Measurements from ENCODE around the gene TM9SF2. TPM values are rescaled to one million over a fixed set of nuclear protein-coding genes. Genes with fewer than 3 reads are reported as not detected.
A peak's percentile ranks its signal among the peaks of the same experiment; 100 is the strongest.

The TM9SF2 gene
- total RNA-seq, 1 experiment from 2014 or later, result 84.6 TPM

DNA sequence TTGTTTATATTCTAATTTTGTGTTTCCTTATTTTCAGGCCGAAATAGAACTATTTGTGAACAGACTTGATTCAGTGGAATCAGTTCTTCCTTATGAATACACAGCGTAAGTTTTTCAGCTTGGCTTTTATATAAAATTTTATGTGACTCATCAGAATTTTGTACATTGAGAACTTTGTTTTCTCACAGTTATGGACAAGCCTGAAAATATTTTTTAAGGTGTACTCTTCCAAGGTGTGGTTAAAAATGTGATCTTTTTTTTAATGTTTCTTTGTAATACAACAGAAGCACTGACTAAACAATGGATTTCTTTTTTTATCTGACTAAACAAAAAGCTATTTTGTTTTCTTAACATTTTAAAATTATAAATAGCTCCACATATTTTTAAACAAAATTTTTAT lies 16.3 kb downstream of the TM9SF2 start:
- Histone ChIP-seq H3K79me2 (ENCODE audit: low read length) (peaks cover 42% of the 10 kb centered on the region), H3K27me3 (ENCODE audit: low read length) (no peaks in the 10 kb centered on the region), H3K9ac (ENCODE audit: low read length) (peak overlapping the region; percentile 41), H3K4me2 (ENCODE audit: low read length) (peak overlapping the region; percentile 40), H3K36me3 (ENCODE audit: low read depth, low read length) (peaks cover 12% of the 10 kb centered on the region), H3K4me3 (ENCODE audit: low read length) (no peak overlapping the region), H3K9me3 (ENCODE audit: low read length) (no peaks in the 10 kb centered on the region), H4K20me1 (ENCODE audit: low read length) (no peaks in the 10 kb centered on the region), H3K4me1 (ENCODE audit: insufficient read depth, low read length) (peaks cover 10% of the 10 kb centered on the region; the same call in 1 of the 2 replicates), H2AFZ (ENCODE audit: low read length) (no peak overlapping the region), H3K9me2 (replicated peaks; ENCODE audit: low read length) (no peaks in the 10 kb centered on the region), H3F3A (ENCODE audit: low read length, unreplicated experiment) (no peaks in the 10 kb centered on the region), H3K27ac (ENCODE audit: low read length) (peak overlapping the region; percentile 81)
- BruUV-seq (replicated peaks), result no TSS peak
- ChIA-PET CTCF (interaction anchor here (0.7 kb wide), 1 partner anchor 12 kb away, joined by 5 read pairs; no protein-coding TSS in a partner anchor), POLR2A (ENCODE audit: unreplicated experiment) (interaction anchor here (0.7 to 1.3 kb wide), 2 partner anchors 15 to 50 kb away, joined by 3 to 7 read pairs; no protein-coding TSS in a partner anchor)
- ATAC-seq (peak; percentile 89), DNase-seq (peak; percentile 53)
- intact Hi-C loops (cut with micrococcal nuclease), result loop anchor here (2.0 to 10.0 kb wide), 3 partner anchors 17 to 323 kb away; partner anchors contain the start of gene TM9SF2
- TF ChIP-seq EZH2phosphoT487 (IDR thresholded peaks at IDR 0.05; ENCODE audit: borderline replicate concordance, low read length), result no peak

DNA sequence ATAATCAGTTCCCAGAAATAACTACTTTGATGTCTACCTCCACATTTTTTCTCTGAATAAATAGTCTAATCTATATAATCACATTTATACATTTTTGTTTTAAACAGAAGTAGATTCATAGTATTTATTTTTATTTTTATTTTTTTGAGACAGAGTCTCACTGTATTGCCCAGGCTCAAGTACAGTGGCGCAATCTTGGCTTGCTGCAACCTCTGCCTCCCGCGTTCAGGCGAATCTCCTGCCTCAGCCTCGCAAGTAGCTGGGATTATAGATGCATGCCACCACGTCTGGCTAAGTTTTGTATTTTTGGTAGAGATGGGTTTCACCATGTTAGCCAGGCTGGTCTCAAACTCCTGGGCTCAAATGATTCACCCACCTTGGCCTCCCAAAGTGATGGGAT lies 16.7 kb downstream of the TM9SF2 start:
- CTCF ChIA-PET, result interaction anchor here (0.7 kb wide), 1 partner anchor 13 kb away, joined by 5 read pairs; no protein-coding TSS in a partner anchor
- no peaks in the 10 kb centered on the region for H3K9me2 ChIP-seq (replicated peaks; ENCODE audit: low read length)
- intact Hi-C loops (cut with micrococcal nuclease), result loop anchor here (2.0 to 10.0 kb wide), 3 partner anchors 17 to 323 kb away; partner anchors contain the start of gene TM9SF2
- no peak overlapping the region for H2AFZ ChIP-seq (ENCODE audit: low read length)
- no peaks in the 10 kb centered on the region for H3K9me3 ChIP-seq (ENCODE audit: low read length)
- H3K4me1 ChIP-seq (ENCODE audit: insufficient read depth, low read length), result peaks cover 10% of the 10 kb centered on the region; the same call in 1 of the 2 replicates
- peaks cover 38% of the 10 kb centered on the region for H3K79me2 ChIP-seq (ENCODE audit: low read length)
- peak overlapping the region; percentile 22; the same call in 1 of the 2 replicates for H3K9ac ChIP-seq (ENCODE audit: low read length)
- H3F3A ChIP-seq (ENCODE audit: low read length, unreplicated experiment), result no peaks in the 10 kb centered on the region
- H3K27me3 ChIP-seq (ENCODE audit: low read length), result no peaks in the 10 kb centered on the region
- H3K27ac ChIP-seq (ENCODE audit: low read length), result peak overlapping the region; percentile 81
- DNase-seq (no peak), ATAC-seq (peak; percentile 21; the same call in 1 of the 2 replicates)
- no peak overlapping the region for H3K4me3 ChIP-seq (ENCODE audit: low read length)
- TF ChIP-seq EZH2phosphoT487 (IDR thresholded peaks at IDR 0.05; ENCODE audit: borderline replicate concordance, low read length) (no peak), EZH2 (IDR thresholded peaks at IDR 0.05; ENCODE audit: low read length, unreplicated experiment) (no peak)
- TF ChIP-seq, protein P1, sequence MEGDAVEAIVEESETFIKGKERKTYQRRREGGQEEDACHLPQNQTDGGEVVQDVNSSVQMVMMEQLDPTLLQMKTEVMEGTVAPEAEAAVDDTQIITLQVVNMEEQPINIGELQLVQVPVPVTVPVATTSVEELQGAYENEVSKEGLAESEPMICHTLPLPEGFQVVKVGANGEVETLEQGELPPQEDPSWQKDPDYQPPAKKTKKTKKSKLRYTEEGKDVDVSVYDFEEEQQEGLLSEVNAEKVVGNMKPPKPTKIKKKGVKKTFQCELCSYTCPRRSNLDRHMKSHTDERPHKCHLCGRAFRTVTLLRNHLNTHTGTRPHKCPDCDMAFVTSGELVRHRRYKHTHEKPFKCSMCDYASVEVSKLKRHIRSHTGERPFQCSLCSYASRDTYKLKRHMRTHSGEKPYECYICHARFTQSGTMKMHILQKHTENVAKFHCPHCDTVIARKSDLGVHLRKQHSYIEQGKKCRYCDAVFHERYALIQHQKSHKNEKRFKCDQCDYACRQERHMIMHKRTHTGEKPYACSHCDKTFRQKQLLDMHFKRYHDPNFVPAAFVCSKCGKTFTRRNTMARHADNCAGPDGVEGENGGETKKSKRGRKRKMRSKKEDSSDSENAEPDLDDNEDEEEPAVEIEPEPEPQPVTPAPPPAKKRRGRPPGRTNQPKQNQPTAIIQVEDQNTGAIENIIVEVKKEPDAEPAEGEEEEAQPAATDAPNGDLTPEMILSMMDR (conservative IDR thresholded peaks at IDR 0.05; ENCODE audit: low read depth, low read length), result no peak
- no TSS peak for BruUV-seq (replicated peaks)
- no peak overlapping the region for H3K4me2 ChIP-seq (ENCODE audit: low read length)
- peaks cover 16% of the 10 kb centered on the region for H3K36me3 ChIP-seq (ENCODE audit: low read depth, low read length)
- H4K20me1 ChIP-seq (ENCODE audit: low read length), result no peaks in the 10 kb centered on the region
- POLR2A ChIA-PET (ENCODE audit: unreplicated experiment), result interaction anchor here (0.6 to 1.3 kb wide), 2 partner anchors 46 to 51 kb away, joined by 7 to 11 read pairs; no protein-coding TSS in a partner anchor

DNA sequence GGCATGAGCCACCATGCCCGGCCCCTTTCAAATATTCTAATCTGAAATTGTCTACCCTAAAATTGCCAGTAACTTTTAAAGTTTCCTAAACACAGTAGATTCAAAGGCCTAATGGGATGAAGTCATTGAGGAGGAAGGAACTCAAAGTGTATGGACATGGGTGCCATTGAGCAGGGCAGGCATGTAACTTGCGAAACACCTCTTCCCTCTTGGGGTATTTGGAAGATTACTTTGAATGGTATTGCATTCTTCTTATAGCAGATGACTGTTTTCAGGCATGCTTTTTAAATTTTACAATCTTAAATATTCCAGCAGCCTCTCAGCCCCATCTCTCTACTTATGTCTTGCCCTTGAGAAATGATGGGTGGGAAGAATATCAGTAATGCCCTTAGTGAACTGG lies 21.0 kb downstream of the TM9SF2 start:
- Histone ChIP-seq H3K27me3 (ENCODE audit: low read length) (no peaks in the 10 kb centered on the region), H4K20me1 (ENCODE audit: low read length) (no peaks in the 10 kb centered on the region), H3K4me1 (ENCODE audit: insufficient read depth, low read length) (peaks cover 1% of the 10 kb centered on the region; the same call in 1 of the 2 replicates), H3F3A (ENCODE audit: low read length, unreplicated experiment) (no peaks in the 10 kb centered on the region), H3K9ac (ENCODE audit: low read length) (no peak overlapping the region), H3K79me2 (ENCODE audit: low read length) (no peaks in the 10 kb centered on the region), H3K4me3 (ENCODE audit: low read length) (no peak overlapping the region), H3K9me2 (replicated peaks; ENCODE audit: low read length) (no peaks in the 10 kb centered on the region), H3K36me3 (ENCODE audit: low read depth, low read length) (peaks cover 20% of the 10 kb centered on the region), H3K27ac (ENCODE audit: low read length) (no peak overlapping the region), H3K9me3 (ENCODE audit: low read length) (no peaks in the 10 kb centered on the region), H2AFZ (ENCODE audit: low read length) (no peak overlapping the region), H3K4me2 (ENCODE audit: low read length) (no peak overlapping the region)
- DNase-seq, result no peak
- TF ChIP-seq, protein P1 (conservative IDR thresholded peaks at IDR 0.05; ENCODE audit: low read depth, low read length), result no peak
- TF ChIP-seq EZH2 (IDR thresholded peaks at IDR 0.05; ENCODE audit: low read length, unreplicated experiment) (no peak), EZH2phosphoT487 (IDR thresholded peaks at IDR 0.05; ENCODE audit: borderline replicate concordance, low read length) (no peak)
- no TSS peak for BruUV-seq (replicated peaks)
- no peak for ATAC-seq
- intact Hi-C loops (cut with micrococcal nuclease), result no loop called here
- CTCF ChIA-PET, result no interaction called here
- POLR2A ChIA-PET (ENCODE audit: unreplicated experiment), result no interaction called here

All from PC-3 (cell line).